Endothelial cell of umbilical vein (primary cell): Measurements from ENCODE around the gene TRAPPC13. TPM values are rescaled to one million over a fixed set of nuclear protein-coding genes. Genes with fewer than 3 reads are reported as not detected.

ENCODE experiments used
- BruUV-seq: library from RNA; stranded (reverse); fragments of 400-500 nt; replicated peaks from 2 replicates; lab custom pipeline; 2021; lab: Mats Ljungman, UMichigan
- CTCF ChIA-PET: fragments of 300-600, 350-600 bp; sonication (Branson Sonifier 250); formaldehyde crosslinking; loops from one replicate; lab custom pipeline; 2021; ENCODE audit warnings: antibody characterized with exemption, inconsistent platforms; lab: Charles Lee
- POLR2A ChIA-PET: fragments of 300-600, 350-600 bp; sonication (Branson Sonifier 250); formaldehyde crosslinking; loops from one replicate; lab custom pipeline; 2021; ENCODE audit warnings: antibody characterized with exemption, inconsistent platforms; lab: Charles Lee
- DNase-seq: peaks from one replicate; pipeline ENCODE4 v3.0.0-alpha.2; 2011; ENCODE audit warnings: low read depth, low spot score
- FAIRE-seq: peaks from 2 replicates; lab custom pipeline; 2011; peaks lifted over from hg19 to GRCh38; lab: Jason Lieb, UNC
- H2AFZ ChIP-seq: 2 replicates; pipeline ENCODE4 v1.6.0; 2012; ENCODE audit warnings: low read depth, low read length, control low read depth, inconsistent platforms
- H3K27ac ChIP-seq: 2 replicates; pipeline ENCODE4 v1.5.1; 2011; ENCODE audit warnings: low read depth, mild to moderate bottlenecking, control low read depth, low read length, moderate library complexity; ENCODE audit not compliant: insufficient read depth
- H3K27me3 ChIP-seq, 2 experiments: 2 replicates each; pipeline versions ENCODE4 v1.6.0 to v1.6.1; 2011; ENCODE audit warnings: low read length in 2 of 2, mixed read lengths in 1 of 2; ENCODE audit not compliant: control insufficient read depth in 2 of 2, insufficient read depth in 2 of 2
- H3K36me3 ChIP-seq, 2 experiments: 2 replicates in 1 of 2; 3 replicates in 1 of 2; pipeline ENCODE4 v1.5.1; 2011; ENCODE audit warnings: low read length in 2 of 2, mild to moderate bottlenecking in 1 of 2, moderate library complexity in 1 of 2; ENCODE audit not compliant: control insufficient read depth in 2 of 2, insufficient read depth in 2 of 2; ENCODE audit errors: extremely low read depth in 1 of 2
- H3K4me1 ChIP-seq: 3 replicates; pipeline ENCODE4 v1.5.1; 2011; ENCODE audit warnings: mild to moderate bottlenecking, low read length; ENCODE audit not compliant: control insufficient read depth, insufficient read depth; ENCODE audit errors: extremely low read depth
- H3K4me2 ChIP-seq: 2 replicates; pipeline ENCODE4 v1.6.1; 2011; ENCODE audit warnings: low read length, control low read depth, mixed read lengths; ENCODE audit not compliant: insufficient read depth
- H3K4me3 ChIP-seq, 3 experiments: fragments of 200-600 bp in 1 of 3; sonication (generic), shearing (Covaris generic) in 1 of 3; replicated peaks in 1 of 3; 2 replicates each; pipeline ENCODE4 v1.5.1; 2011 to 2016; ENCODE audit warnings: control low read depth in 3 of 3, low read length in 3 of 3, mild to moderate bottlenecking in 2 of 3, inconsistent platforms in 1 of 3, low read depth in 1 of 3, moderate library complexity in 1 of 3; ENCODE audit not compliant: insufficient read depth in 1 of 3
- H3K79me2 ChIP-seq: 2 replicates; pipeline ENCODE4 v1.6.0; 2012; ENCODE audit warnings: low read length, inconsistent platforms; ENCODE audit not compliant: control insufficient read depth, insufficient read depth
- H3K9ac ChIP-seq: replicated peaks from 2 replicates; pipeline ENCODE3; 2011; ENCODE audit warnings: low read length, control low read depth; ENCODE audit not compliant: insufficient read depth; ENCODE audit errors: extremely low read depth
- H3K9me1 ChIP-seq: replicated peaks from 3 replicates; pipeline ENCODE4 v1.6.0; 2011; ENCODE audit warnings: mild to moderate bottlenecking, low read length; ENCODE audit not compliant: control insufficient read depth, insufficient read depth; ENCODE audit errors: extremely low read depth
- H3K9me3 ChIP-seq: replicated peaks from 2 replicates; pipeline ENCODE4 v1.5.1; 2012; ENCODE audit warnings: low read length, inconsistent platforms; ENCODE audit not compliant: control insufficient read depth, insufficient read depth
- H4K20me1 ChIP-seq: replicated peaks from 2 replicates; pipeline ENCODE3; 2011; ENCODE audit warnings: mild to moderate bottlenecking, low read length; ENCODE audit not compliant: control insufficient read depth, insufficient read depth; ENCODE audit errors: extremely low read depth
- GATA2 ChIP-seq: IDR thresholded peaks from 2 replicates; pipeline ENCODE4 v1.7.0; 2011; ENCODE audit warnings: low read depth, mild to moderate bottlenecking, moderate library complexity, mixed read lengths, low read length; ENCODE audit not compliant: insufficient read length, insufficient read depth
- JUN ChIP-seq: IDR thresholded peaks from 2 replicates; pipeline ENCODE4 v1.6.1; 2011; ENCODE audit warnings: borderline replicate concordance, low read depth; ENCODE audit not compliant: insufficient read length, insufficient read depth
- MYC ChIP-seq: IDR thresholded peaks from one replicate; pipeline ENCODE4 v1.6.1; 2011; ENCODE audit warnings: mild to moderate bottlenecking, low read depth, low read length
- dilution Hi-C: fragments of 300-500 bp; cut with MboI; formaldehyde crosslinking; loops from one replicate; pipeline ENCODE4 v1.15.0; 2019; ENCODE audit warnings: low sequenced_read_pairs; ENCODE audit not compliant: extremely low pct_ligation_motif_present
- intact Hi-C: fragments of 100-400 bp; cut with micrococcal nuclease; formaldehyde crosslinking; loops from one replicate; pipeline ENCODE4 v1.10.0; 2022
- polyA plus RNA-seq, 4 experiments: library from polyadenylated mRNA; depleted of rRNA in 3 of 4; stranded (reverse) in 3 of 4; unstranded in 1 of 4; fragments of >200 nt; gene quantifications; 2 replicates each; pipeline versions ENCODE4 v1.2.1 to v1.2.3, GENCODE V29; 2011 to 2012; ENCODE audit warnings: missing spikeins in 1 of 4
- small RNA-seq: library from RNA; depleted of rRNA; stranded (forward); fragments of <200 nt; gene quantifications from one replicate; pipeline ENCODE3, GENCODE V24; 2012; ENCODE audit warnings: low replicate concordance, low read depth; ENCODE audit not compliant: insufficient read depth, insufficient read length
- total RNA-seq: library from RNA; stranded (reverse); gene quantifications from 2 replicates; pipeline ENCODE4 v1.2.3, GENCODE V29; 2021

Gene TRAPPC13
- total and polyA plus RNA-seq, 2 donors (not counting 3 experiments of a cell fraction or from before 2014, with no cell fraction given): 7.7 to 24.0 TPM

DNA sequence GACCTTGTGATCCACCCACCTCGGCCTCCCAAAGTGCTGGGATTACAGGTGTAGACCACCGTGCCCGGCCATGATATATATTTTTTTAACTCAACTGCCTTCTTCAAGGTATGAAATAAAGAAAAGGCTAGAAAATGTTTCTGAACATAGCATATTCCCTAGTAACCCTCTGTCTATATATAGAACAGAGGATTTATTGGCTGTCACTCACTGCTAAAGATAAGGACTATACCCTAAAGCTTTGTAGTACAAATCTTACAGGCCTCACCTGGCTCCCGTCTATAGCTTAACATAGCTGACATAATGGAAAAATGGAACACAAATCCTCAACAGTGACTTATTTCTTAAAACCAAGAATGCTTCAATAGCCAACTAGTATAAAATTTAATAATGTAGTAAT, 82.8 kb downstream of the TRAPPC13 start:
- Histone ChIP-seq H2AFZ (no peak overlapping the region), H3K79me2 (no peaks in the 10 kb centered on the region), H4K20me1 (no peaks in the 10 kb centered on the region), H3K4me3 (no peak overlapping the region), H3K9me1 (no peaks in the 10 kb centered on the region), H3K9me3 (no peaks in the 10 kb centered on the region), H3K36me3 (peaks cover 2 to 9% of the 10 kb centered on the region in 2 experiments), H3K27ac (no peak overlapping the region), H3K27me3 (no peaks in the 10 kb centered on the region), H3K4me2 (no peak overlapping the region), H3K4me1 (no peaks in the 10 kb centered on the region), H3K9ac (no peak overlapping the region)
- DNase-seq (no peak), FAIRE-seq (no peak)
- dilution Hi-C loops (no loop called here), intact Hi-C loops (no loop called here)
- TF ChIP-seq GATA2 (no peak), MYC (no peak)
- CTCF ChIA-PET: no interaction called here
- POLR2A ChIA-PET: no interaction called here
- BruUV-seq: no TSS peak

DNA sequence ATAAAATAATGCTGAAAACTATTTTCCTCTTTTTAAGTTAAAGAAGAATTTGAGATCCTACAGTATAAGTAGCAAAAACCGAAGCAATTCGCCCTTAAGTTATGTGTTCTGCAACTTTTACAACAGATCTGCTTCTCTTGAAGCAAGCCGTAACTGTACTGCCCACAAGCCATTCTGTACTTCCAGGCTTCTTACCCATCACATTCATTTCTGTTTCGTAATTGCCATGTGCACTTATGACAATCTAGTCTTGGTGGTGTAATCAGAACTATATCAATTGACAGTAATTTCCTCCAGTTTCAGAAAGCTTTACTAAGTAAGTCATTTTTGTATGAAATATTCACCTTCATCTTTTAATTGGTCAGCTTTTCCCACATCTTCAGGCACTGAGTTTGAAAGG, 83.3 kb downstream of the TRAPPC13 start:
- no peak overlapping the region for H3K4me3 ChIP-seq
- H2AFZ ChIP-seq: no peak overlapping the region
- H3K79me2 ChIP-seq: no peaks in the 10 kb centered on the region
- no peak overlapping the region for H3K4me2 ChIP-seq
- ChIA-PET CTCF (no interaction called here), POLR2A (no interaction called here)
- intact Hi-C loops (no loop called here), dilution Hi-C loops (no loop called here)
- DNase-seq: no peak
- no peak overlapping the region for H3K9ac ChIP-seq
- H3K36me3 ChIP-seq: peaks cover 2 to 9% of the 10 kb centered on the region in 2 experiments
- H3K27ac ChIP-seq: no peak overlapping the region
- H3K9me1 ChIP-seq: no peaks in the 10 kb centered on the region
- H4K20me1 ChIP-seq: no peaks in the 10 kb centered on the region
- H3K9me3 ChIP-seq: no peaks in the 10 kb centered on the region
- no peaks in the 10 kb centered on the region for H3K4me1 ChIP-seq
- FAIRE-seq: no peak
- H3K27me3 ChIP-seq: no peaks in the 10 kb centered on the region
- BruUV-seq: no TSS peak
- no peak for TF ChIP-seq JUN
- no peak for TF ChIP-seq GATA2

Small RNA genes lying within 50 kb of the gene (small RNA-seq; reads per million reads assigned to genes)
- not detected for gene RNU6-540P

Other genes with a start within 250 kb of the TRAPPC13 start
- 43.4 and 57.4 TPM in 2 replicates for gene ADAMTS6, start 143.1 kb upstream of the TRAPPC13 start, total RNA-seq
- 16.2 and 20.4 TPM in 2 replicates for gene ADAMTS6, start 143.1 kb upstream of the TRAPPC13 start, polyA plus RNA-seq
- gene CENPK, start 61.9 kb upstream of the TRAPPC13 start, total RNA-seq: 49.3 and 50.7 TPM in 2 replicates
- 4.4 and 8.0 TPM in 2 replicates for gene CENPK, start 61.9 kb upstream of the TRAPPC13 start, polyA plus RNA-seq
- gene PPWD1, start 61.7 kb upstream of the TRAPPC13 start, total RNA-seq: 40.9 and 41.9 TPM in 2 replicates
- gene PPWD1, start 61.7 kb upstream of the TRAPPC13 start, polyA plus RNA-seq: 3.3 and 4.9 TPM in 2 replicates
- gene TRIM23, start 694 bp upstream of the TRAPPC13 start, total RNA-seq: 10.0 and 10.6 TPM in 2 replicates
- 2.2 and 2.5 TPM in 2 replicates for gene TRIM23, start 694 bp upstream of the TRAPPC13 start, polyA plus RNA-seq
- gene SHLD3, start within 50 bp of the TRAPPC13 start, total RNA-seq: 3.6 TPM in 2 replicates
- gene SHLD3, start within 50 bp of the TRAPPC13 start, polyA plus RNA-seq: 1.1 and 1.7 TPM in 2 replicates
- 14.1 and 16.4 TPM in 2 replicates for gene SGTB, start 97.1 kb downstream of the TRAPPC13 start, total RNA-seq
- gene SGTB, start 97.1 kb downstream of the TRAPPC13 start, polyA plus RNA-seq: 1.7 and 3.1 TPM in 2 replicates
- 62.8 and 63.3 TPM in 2 replicates for gene NLN, start 97.2 kb downstream of the TRAPPC13 start, total RNA-seq
- 9.5 and 14.2 TPM in 2 replicates for gene NLN, start 97.2 kb downstream of the TRAPPC13 start, polyA plus RNA-seq